ENCODE measurements around the gene C11orf58. TPM values are rescaled to one million over a fixed set of nuclear protein-coding genes. Genes with fewer than 3 reads are reported as not detected.

C11orf58 gene
- total and polyA plus RNA-seq, 2 experiments from 2014 or later: 170 to 185 TPM

GRCh38 chr11:16790486-16791190 lies 52.2 kb downstream of the C11orf58 start:
- Histone ChIP-seq H2AFZ (no peak overlapping the region), H3K4me1 (ENCODE audit: insufficient read depth) (peaks cover 12% of the 10 kb centered on the region), H3K27ac (peak overlapping the region; percentile 71), H4K20me1 (ENCODE audit: insufficient read depth, poor library complexity, severe bottlenecking) (no peaks in the 10 kb centered on the region), H3K79me2 (no peaks in the 10 kb centered on the region), H3K4me3 (no peak overlapping the region), H3K9me2 (replicated peaks; ENCODE audit: insufficient read depth) (no peaks in the 10 kb centered on the region), H3K9me3 (ENCODE audit: low read depth) (no peaks in the 10 kb centered on the region), H3K36me3 (replicated peaks; ENCODE audit: insufficient read depth, low read depth) (no peaks in the 10 kb centered on the region), H3K27me3 (no peaks in the 10 kb centered on the region), H3K4me2 (no peak overlapping the region)
- no peak for DNase-seq (ENCODE audit: low spot score)
- WGBS (ENCODE audit: low lambda C conversion rate, missing lambda C conversion rate): 95% methylated on average over 16 of the region's 16 CpGs
- TF ChIP-seq EZH2phosphoT487 (IDR thresholded peaks at IDR 0.05; ENCODE audit: low read depth, severe bottlenecking, unreplicated experiment): no peak
- no peak for TF ChIP-seq EZH2 (IDR thresholded peaks at IDR 0.05; ENCODE audit: borderline replicate concordance)
- TF ChIP-seq CTCF (IDR thresholded peaks at IDR 0.05; ENCODE audit: poor library complexity): no peak

- Histone ChIP-seq H3K4me1 (ENCODE audit: insufficient read depth) (peaks cover 9% of the 10 kb centered on the region), H3K36me3 (replicated peaks; ENCODE audit: insufficient read depth, low read depth) (no peaks in the 10 kb centered on the region), H3K79me2 (no peaks in the 10 kb centered on the region), H2AFZ (no peak overlapping the region), H3K9me3 (ENCODE audit: low read depth) (no peaks in the 10 kb centered on the region), H3K27ac (peak overlapping the region; percentile 88), H3K9me2 (replicated peaks; ENCODE audit: insufficient read depth) (no peaks in the 10 kb centered on the region), H3K4me3 (no peak overlapping the region), H3K4me2 (peak overlapping the region; percentile 56), H4K20me1 (ENCODE audit: insufficient read depth, poor library complexity, severe bottlenecking) (no peaks in the 10 kb centered on the region), H3K27me3 (no peaks in the 10 kb centered on the region)
- WGBS (ENCODE audit: low lambda C conversion rate, missing lambda C conversion rate): 77% methylated on average over 13 of the region's 13 CpGs
- DNase-seq (ENCODE audit: low spot score): peak; percentile 75
- TF ChIP-seq CTCF (IDR thresholded peaks at IDR 0.05; ENCODE audit: poor library complexity): no peak
- no peak for TF ChIP-seq EZH2 (IDR thresholded peaks at IDR 0.05; ENCODE audit: borderline replicate concordance)
- TF ChIP-seq EZH2phosphoT487 (IDR thresholded peaks at IDR 0.05; ENCODE audit: low read depth, severe bottlenecking, unreplicated experiment): no peak
These were observed 52.9 kb downstream of the C11orf58 start for GRCh38 chr11:16791191-16791961.

GRCh38 chr11:16792426-16792825 lies 54.0 kb downstream of the C11orf58 start:
- no peak for TF ChIP-seq EZH2phosphoT487 (IDR thresholded peaks at IDR 0.05; ENCODE audit: low read depth, severe bottlenecking, unreplicated experiment)
- no peak for TF ChIP-seq EZH2 (IDR thresholded peaks at IDR 0.05; ENCODE audit: borderline replicate concordance)
- no peak for TF ChIP-seq CTCF (IDR thresholded peaks at IDR 0.05; ENCODE audit: poor library complexity)
- no peak for DNase-seq (ENCODE audit: low spot score)
- Histone ChIP-seq H3K36me3 (replicated peaks; ENCODE audit: insufficient read depth, low read depth) (no peaks in the 10 kb centered on the region), H3K27ac (peak overlapping the region; percentile 88), H3K79me2 (no peaks in the 10 kb centered on the region), H3K9me2 (replicated peaks; ENCODE audit: insufficient read depth) (no peaks in the 10 kb centered on the region), H3K27me3 (no peaks in the 10 kb centered on the region), H3K4me3 (no peak overlapping the region), H3K4me1 (ENCODE audit: insufficient read depth) (peaks cover 6% of the 10 kb centered on the region), H4K20me1 (ENCODE audit: insufficient read depth, poor library complexity, severe bottlenecking) (no peaks in the 10 kb centered on the region), H3K9me3 (ENCODE audit: low read depth) (no peaks in the 10 kb centered on the region), H2AFZ (no peak overlapping the region), H3K4me2 (no peak overlapping the region)

Measured in hepatocyte (in vitro differentiated cells).